ENCODE results near the gene BBS2.

BBS2 gene

GRCh38 chr16:56554441-56554840 lies 34.6 kb upstream of the BBS2 start:
- peaks cover 2% of the 10 kb centered on the region for H3K4me1 ChIP-seq (ENCODE audit: insufficient read depth, insufficient read length)
- no peaks in the 10 kb centered on the region for H3K36me3 ChIP-seq (ENCODE audit: insufficient read depth, insufficient read length, low read length)
- H3K9ac ChIP-seq (ENCODE audit: insufficient read length, low read depth) = no peak overlapping the region
- H3K27me3 ChIP-seq (ENCODE audit: insufficient read depth, insufficient read length) = peaks cover 3% of the 10 kb centered on the region
- no peak for TF ChIP-seq SUZ12 (IDR thresholded peaks at IDR 0.05; ENCODE audit: extremely low read depth, insufficient read depth, insufficient read length)
- TF ChIP-seq ZNF274 (IDR thresholded peaks at IDR 0.05; ENCODE audit: low read depth, low read length) = no peak
- TF ChIP-seq YY1 (IDR thresholded peaks at IDR 0.05; ENCODE audit: insufficient read depth, insufficient read length) = no peak
- H3K9me3 ChIP-seq (ENCODE audit: insufficient read depth, low read length) = no peaks in the 10 kb centered on the region
- no peak for DNase-seq (ENCODE audit: low read depth, low spot score)
- H3K4me3 ChIP-seq (ENCODE audit: insufficient read length, low read depth) = no peak overlapping the region

- Histone ChIP-seq H3K27me3 (ENCODE audit: insufficient read depth, insufficient read length) (no peaks in the 10 kb centered on the region), H3K9me3 (ENCODE audit: insufficient read depth, low read length) (no peaks in the 10 kb centered on the region), H3K4me3 (ENCODE audit: insufficient read length, low read depth) (no peak overlapping the region), H3K36me3 (ENCODE audit: insufficient read depth, insufficient read length, low read length) (no peaks in the 10 kb centered on the region), H3K4me1 (ENCODE audit: insufficient read depth, insufficient read length) (peaks cover 8% of the 10 kb centered on the region), H3K9ac (ENCODE audit: insufficient read length, low read depth) (no peak overlapping the region)
- no peak for TF ChIP-seq ZNF274 (IDR thresholded peaks at IDR 0.05; ENCODE audit: low read depth, low read length)
- no peak for TF ChIP-seq SUZ12 (IDR thresholded peaks at IDR 0.05; ENCODE audit: extremely low read depth, insufficient read depth, insufficient read length)
- TF ChIP-seq YY1 (IDR thresholded peaks at IDR 0.05; ENCODE audit: insufficient read depth, insufficient read length) = no peak
- DNase-seq (ENCODE audit: low read depth, low spot score) = no peak
These were observed 32.2 kb upstream of the BBS2 start for GRCh38 chr16:56551796-56552738.

GRCh38 chr16:56549744-56550385 lies 30.0 kb upstream of the BBS2 start:
- Histone ChIP-seq H3K9ac (ENCODE audit: insufficient read length, low read depth) (no peak overlapping the region), H3K9me3 (ENCODE audit: insufficient read depth, low read length) (no peaks in the 10 kb centered on the region), H3K4me1 (ENCODE audit: insufficient read depth, insufficient read length) (peaks cover 10% of the 10 kb centered on the region), H3K27me3 (ENCODE audit: insufficient read depth, insufficient read length) (no peaks in the 10 kb centered on the region), H3K36me3 (ENCODE audit: insufficient read depth, insufficient read length, low read length) (no peaks in the 10 kb centered on the region), H3K4me3 (ENCODE audit: insufficient read length, low read depth) (no peak overlapping the region)
- no peak for DNase-seq (ENCODE audit: low read depth, low spot score)
- TF ChIP-seq SUZ12 (IDR thresholded peaks at IDR 0.05; ENCODE audit: extremely low read depth, insufficient read depth, insufficient read length) (no peak), YY1 (IDR thresholded peaks at IDR 0.05; ENCODE audit: insufficient read depth, insufficient read length) (no peak), ZNF274 (IDR thresholded peaks at IDR 0.05; ENCODE audit: low read depth, low read length) (no peak)

GRCh38 chr16:56549161-56549560 lies 29.3 kb upstream of the BBS2 start:
- TF ChIP-seq SUZ12 (IDR thresholded peaks at IDR 0.05; ENCODE audit: extremely low read depth, insufficient read depth, insufficient read length) = no peak
- TF ChIP-seq YY1 (IDR thresholded peaks at IDR 0.05; ENCODE audit: insufficient read depth, insufficient read length) = no peak
- no peak for TF ChIP-seq ZNF274 (IDR thresholded peaks at IDR 0.05; ENCODE audit: low read depth, low read length)
- H3K27me3 ChIP-seq (ENCODE audit: insufficient read depth, insufficient read length) = no peaks in the 10 kb centered on the region
- no peak overlapping the region for H3K4me3 ChIP-seq (ENCODE audit: insufficient read length, low read depth)
- no peak overlapping the region for H3K9ac ChIP-seq (ENCODE audit: insufficient read length, low read depth)
- H3K9me3 ChIP-seq (ENCODE audit: insufficient read depth, low read length) = no peaks in the 10 kb centered on the region
- H3K4me1 ChIP-seq (ENCODE audit: insufficient read depth, insufficient read length) = peaks cover 10% of the 10 kb centered on the region
- H3K36me3 ChIP-seq (ENCODE audit: insufficient read depth, insufficient read length, low read length) = no peaks in the 10 kb centered on the region
- DNase-seq (ENCODE audit: low read depth, low spot score) = no peak

GRCh38 chr16:56547949-56548567 lies 28.2 kb upstream of the BBS2 start:
- no peak for DNase-seq (ENCODE audit: low read depth, low spot score)
- peak overlapping the region; percentile 7 for H3K9ac ChIP-seq (ENCODE audit: insufficient read length, low read depth)
- no peak overlapping the region for H3K4me3 ChIP-seq (ENCODE audit: insufficient read length, low read depth)
- TF ChIP-seq SUZ12 (IDR thresholded peaks at IDR 0.05; ENCODE audit: extremely low read depth, insufficient read depth, insufficient read length) (no peak), ZNF274 (IDR thresholded peaks at IDR 0.05; ENCODE audit: low read depth, low read length) (no peak), YY1 (IDR thresholded peaks at IDR 0.05; ENCODE audit: insufficient read depth, insufficient read length) (no peak)
- no peaks in the 10 kb centered on the region for H3K27me3 ChIP-seq (ENCODE audit: insufficient read depth, insufficient read length)
- no peaks in the 10 kb centered on the region for H3K36me3 ChIP-seq (ENCODE audit: insufficient read depth, insufficient read length, low read length)
- H3K4me1 ChIP-seq (ENCODE audit: insufficient read depth, insufficient read length) = peaks cover 10% of the 10 kb centered on the region
- H3K9me3 ChIP-seq (ENCODE audit: insufficient read depth, low read length) = no peaks in the 10 kb centered on the region

GRCh38 chr16:56547120-56547948 lies 27.5 kb upstream of the BBS2 start:
- Histone ChIP-seq H3K9ac (ENCODE audit: insufficient read length, low read depth) (peak overlapping the region; percentile 54), H3K27me3 (ENCODE audit: insufficient read depth, insufficient read length) (no peaks in the 10 kb centered on the region), H3K4me3 (ENCODE audit: insufficient read length, low read depth) (no peak overlapping the region), H3K9me3 (ENCODE audit: insufficient read depth, low read length) (no peaks in the 10 kb centered on the region), H3K4me1 (ENCODE audit: insufficient read depth, insufficient read length) (peaks cover 10% of the 10 kb centered on the region), H3K36me3 (ENCODE audit: insufficient read depth, insufficient read length, low read length) (no peaks in the 10 kb centered on the region)
- TF ChIP-seq ZNF274 (IDR thresholded peaks at IDR 0.05; ENCODE audit: low read depth, low read length) (no peak), SUZ12 (IDR thresholded peaks at IDR 0.05; ENCODE audit: extremely low read depth, insufficient read depth, insufficient read length) (no peak), YY1 (IDR thresholded peaks at IDR 0.05; ENCODE audit: insufficient read depth, insufficient read length) (no peak)
- DNase-seq (ENCODE audit: low read depth, low spot score) = peak; percentile 92
